H9 (cell line): Measurements from ENCODE around the gene CACNA1G. TPM values are rescaled to one million over a fixed set of nuclear protein-coding genes. Genes with fewer than 3 reads are reported as not detected.

Experiments
- DNase-seq: peaks from one replicate; pipeline ENCODE4 v3.0.0-alpha.2; 2017
- H2AFZ ChIP-seq: one replicate; pipeline ENCODE4 v1.6.1; 2013; ENCODE audit warnings: mild to moderate bottlenecking, low read length, control low read depth, moderate library complexity
- H2AK5ac ChIP-seq: 2 replicates; pipeline ENCODE4 v1.6.1; 2013; ENCODE audit warnings: low read length, control low read depth, mixed read lengths; ENCODE audit not compliant: insufficient read length
- H2BK120ac ChIP-seq: one replicate; pipeline ENCODE4 v1.6.1; 2013; ENCODE audit warnings: low read depth, mild to moderate bottlenecking, low read length, control low read depth, inconsistent platforms; ENCODE audit not compliant: poor library complexity, severe bottlenecking
- H2BK12ac ChIP-seq: 2 replicates; pipeline ENCODE4 v1.6.1; 2013; ENCODE audit warnings: low read length, control low read depth, mixed read lengths, low read depth; ENCODE audit not compliant: insufficient read length
- H2BK15ac ChIP-seq: 2 replicates; pipeline ENCODE4 v1.6.1; 2013; ENCODE audit warnings: low read depth, low read length, control low read depth
- H2BK20ac ChIP-seq: one replicate; pipeline ENCODE4 v1.6.1; 2013; ENCODE audit warnings: low read depth, mild to moderate bottlenecking, low read length, control low read depth, inconsistent platforms; ENCODE audit not compliant: poor library complexity, severe bottlenecking
- H2BK5ac ChIP-seq: 2 replicates; pipeline ENCODE4 v1.6.1; 2013; ENCODE audit warnings: low read length, control low read depth, mixed read lengths; ENCODE audit not compliant: insufficient read length
- H3K14ac ChIP-seq: 2 replicates; pipeline ENCODE4 v1.6.1; 2013; ENCODE audit warnings: low read length, control low read depth; ENCODE audit not compliant: insufficient read depth
- H3K18ac ChIP-seq: 2 replicates; pipeline ENCODE4 v1.6.1; 2013; ENCODE audit warnings: low read depth, mild to moderate bottlenecking, mixed read lengths, low read length, control low read depth; ENCODE audit not compliant: insufficient read length
- H3K23ac ChIP-seq: 2 replicates; pipeline ENCODE4 v1.6.1; 2013; ENCODE audit warnings: low read length, control low read depth, mixed read lengths, low read depth; ENCODE audit not compliant: insufficient read length
- H3K23me2 ChIP-seq: 2 replicates; pipeline ENCODE4 v1.6.1; 2013; ENCODE audit warnings: low read depth, mild to moderate bottlenecking, mixed read lengths, low read length, control low read depth; ENCODE audit not compliant: insufficient read length, poor library complexity, severe bottlenecking
- H3K27ac ChIP-seq: 2 replicates; pipeline ENCODE4 v1.5.1; 2013; ENCODE audit warnings: low read length, control low read depth, mixed read lengths, low read depth; ENCODE audit not compliant: insufficient read length
- H3K27me3 ChIP-seq: 2 replicates; pipeline ENCODE4 v1.6.1; 2013; ENCODE audit warnings: low read length, control low read depth, inconsistent platforms; ENCODE audit not compliant: insufficient read depth
- H3K4ac ChIP-seq: 2 replicates; pipeline ENCODE4 v1.6.1; 2013; ENCODE audit warnings: low read depth, mild to moderate bottlenecking, control low read depth, inconsistent platforms, low read length, moderate library complexity
- H3K4me1 ChIP-seq: 2 replicates; pipeline ENCODE4 v1.6.1; 2013; ENCODE audit warnings: low read length, control low read depth, inconsistent platforms; ENCODE audit not compliant: insufficient read depth
- H3K4me2 ChIP-seq: 2 replicates; pipeline ENCODE4 v1.6.1; 2013; ENCODE audit warnings: low read length, control low read depth, mixed read lengths; ENCODE audit not compliant: insufficient read length, insufficient read depth
- H3K56ac ChIP-seq: 2 replicates; pipeline ENCODE4 v1.6.1; 2013; ENCODE audit warnings: low read depth, mild to moderate bottlenecking, mixed read lengths, low read length, control low read depth; ENCODE audit not compliant: insufficient read length
- H3K79me1 ChIP-seq: 2 replicates; pipeline ENCODE4 v1.6.1; 2013; ENCODE audit warnings: low read depth, mild to moderate bottlenecking, moderate library complexity, low read length, control low read depth, inconsistent platforms; ENCODE audit not compliant: insufficient read depth, poor library complexity, severe bottlenecking
- H3K79me2 ChIP-seq: 2 replicates; pipeline ENCODE4 v1.6.1; 2013; ENCODE audit warnings: low read length, control low read depth, inconsistent platforms; ENCODE audit not compliant: insufficient read depth
- H3K9ac ChIP-seq: 2 replicates; pipeline ENCODE4 v1.6.1; 2013; ENCODE audit warnings: low read length, control low read depth, mixed read lengths; ENCODE audit not compliant: insufficient read length; ENCODE audit errors: extremely low read depth
- H3K9me3 ChIP-seq: one replicate; pipeline ENCODE4 v1.6.1; 2013; ENCODE audit warnings: low read depth, low read length, inconsistent platforms; ENCODE audit not compliant: control insufficient read depth
- H3T11ph ChIP-seq: one replicate; pipeline ENCODE4 v1.6.1; 2013; ENCODE audit warnings: mild to moderate bottlenecking, low read length, control low read depth, inconsistent platforms
- H4K20me1 ChIP-seq: one replicate; pipeline ENCODE4 v1.6.1; 2013; ENCODE audit not compliant: control insufficient read depth, insufficient read length, insufficient read depth
- H4K5ac ChIP-seq: 2 replicates; pipeline ENCODE4 v1.6.1; 2013; ENCODE audit warnings: low read depth, mild to moderate bottlenecking, mixed read lengths, low read length, control low read depth; ENCODE audit not compliant: insufficient read length
- H4K8ac ChIP-seq: replicated peaks from 2 replicates; pipeline ENCODE4 v1.6.1; 2013; ENCODE audit warnings: low read length, control low read depth, mixed read lengths, low read depth; ENCODE audit not compliant: insufficient read length
- H4K91ac ChIP-seq: 2 replicates; pipeline ENCODE4 v1.6.1; 2013; ENCODE audit warnings: low read depth, mild to moderate bottlenecking, moderate library complexity, mixed read lengths, low read length, control low read depth; ENCODE audit not compliant: insufficient read length
- H3K27ac Mint-ChIP-seq, 3 experiments: 2 replicates in 2 of 3; 3 replicates in 1 of 3; pipeline ENCODE4 v1.8.0; 2020 to 2021; ENCODE audit warnings: mixed read lengths in 3 of 3, mild to moderate bottlenecking in 1 of 3, moderate library complexity in 1 of 3
- H3K27me3 Mint-ChIP-seq: 2 replicates; pipeline ENCODE4 v1.8.0; 2021; ENCODE audit warnings: low read depth, mild to moderate bottlenecking, moderate library complexity, mixed read lengths
- H3K36me3 Mint-ChIP-seq, 3 experiments: 2 replicates in 2 of 3; 3 replicates in 1 of 3; pipeline ENCODE4 v1.8.0; 2020 to 2021; ENCODE audit warnings: low read depth in 3 of 3, mixed read lengths in 3 of 3; ENCODE audit not compliant: insufficient read depth in 1 of 3
- H3K4me1 Mint-ChIP-seq, 2 experiments: 2 replicates each; pipeline ENCODE4 v1.8.0; 2020; ENCODE audit warnings: mixed read lengths in 2 of 2
- H3K4me3 Mint-ChIP-seq, 2 experiments: 2 replicates in 1 of 2; 3 replicates in 1 of 2; pipeline ENCODE4 v1.8.0; 2020 to 2021; ENCODE audit warnings: mild to moderate bottlenecking in 2 of 2, mixed read lengths in 2 of 2, moderate library complexity in 1 of 2
- H3K9me3 Mint-ChIP-seq, 2 experiments: 2 replicates in 1 of 2; 3 replicates in 1 of 2; pipeline ENCODE4 v1.8.0; 2020; ENCODE audit warnings: mild to moderate bottlenecking in 2 of 2, mixed read lengths in 2 of 2, moderate library complexity in 1 of 2
- WGBS: extraction: QIAGEN DNeasy Blood & Tissue Kit; methylation state at CpG from one replicate; pipeline ENCODE4 v1.1.7; 2013; ENCODE audit warnings: missing lambda C conversion rate, low lambda C conversion rate, mixed read lengths; ENCODE audit not compliant: insufficient read length; ENCODE audit errors: extremely low coverage; 5-methylcytosine and 5-hydroxymethylcytosine counted together
- total RNA-seq: library from RNA; stranded (reverse); gene quantifications from 2 replicates; pipeline ENCODE4 v1.2.1, GENCODE V29; 2021
- TF ChIP-seq, protein P1 (sequence below): fragments of 200-600 bp; sonication (generic); conservative IDR thresholded peaks from 3 replicates; pipeline ENCODE4 v1.8.0; 2021; ENCODE audit warnings: antibody characterized with exemption, mild to moderate bottlenecking

The CACNA1G gene
- total RNA-seq, 1 experiment from 2014 or later, result 1.5 TPM

DNA sequence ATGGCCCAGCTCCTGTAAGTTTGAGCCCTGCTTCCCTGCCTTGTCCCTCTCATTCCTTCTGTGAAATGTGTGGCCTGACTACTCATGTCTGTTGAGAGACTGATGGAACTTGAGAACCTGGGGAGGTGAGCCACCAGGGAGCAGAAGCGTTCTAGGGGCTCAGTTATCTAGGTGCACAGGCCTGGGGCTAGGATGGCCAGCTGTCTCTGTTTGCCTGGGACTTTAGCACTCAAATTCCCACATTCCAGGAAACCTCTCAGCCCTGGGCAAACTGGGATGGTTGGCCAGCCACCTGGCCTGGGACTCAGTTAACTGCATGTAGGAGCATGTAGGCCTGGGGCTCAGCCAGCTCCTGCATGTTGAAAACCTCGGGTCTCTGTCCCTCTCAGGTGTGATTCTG, 37.3 kb upstream of the CACNA1G start:
- Histone ChIP-seq H2AK5ac (no peak overlapping the region), H4K91ac (no peak overlapping the region), H4K8ac (no peak overlapping the region), H3K56ac (no peak overlapping the region), H3K4me2 (no peak overlapping the region), H3K23ac (no peak overlapping the region), H3K18ac (no peak overlapping the region), H2BK120ac (no peak overlapping the region), H3K9me3 (no peaks in the 10 kb centered on the region), H3K14ac (no peak overlapping the region), H3K27ac (no peak overlapping the region), H2AFZ (no peak overlapping the region), H3K79me2 (no peaks in the 10 kb centered on the region), H3K4me1 (no peaks in the 10 kb centered on the region), H3T11ph (no peak overlapping the region), H4K20me1 (no peaks in the 10 kb centered on the region), H3K4ac (no peak overlapping the region), H3K23me2 (no peaks in the 10 kb centered on the region), H2BK5ac (no peak overlapping the region), H3K27me3 (no peaks in the 10 kb centered on the region), H3K9ac (no peak overlapping the region), H4K5ac (no peak overlapping the region), H2BK12ac (no peak overlapping the region), H3K79me1 (no peaks in the 10 kb centered on the region), H2BK15ac (no peak overlapping the region), H2BK20ac (no peak overlapping the region)
- no peaks in the 10 kb centered on the region for H3K36me3 Mint-ChIP-seq
- no peaks in the 10 kb centered on the region for H3K9me3 Mint-ChIP-seq
- WGBS, result no CpG with 5 or more reads among the region's 2 CpGs
- DNase-seq, result no peak
- no peak overlapping the region for H3K4me3 Mint-ChIP-seq
- peaks cover 8% of the 10 kb centered on the region in 2 experiments; a peak in 3 of 4 replicates for H3K4me1 Mint-ChIP-seq
- H3K27ac Mint-ChIP-seq, result no peak overlapping the region
- TF ChIP-seq, protein P1, sequence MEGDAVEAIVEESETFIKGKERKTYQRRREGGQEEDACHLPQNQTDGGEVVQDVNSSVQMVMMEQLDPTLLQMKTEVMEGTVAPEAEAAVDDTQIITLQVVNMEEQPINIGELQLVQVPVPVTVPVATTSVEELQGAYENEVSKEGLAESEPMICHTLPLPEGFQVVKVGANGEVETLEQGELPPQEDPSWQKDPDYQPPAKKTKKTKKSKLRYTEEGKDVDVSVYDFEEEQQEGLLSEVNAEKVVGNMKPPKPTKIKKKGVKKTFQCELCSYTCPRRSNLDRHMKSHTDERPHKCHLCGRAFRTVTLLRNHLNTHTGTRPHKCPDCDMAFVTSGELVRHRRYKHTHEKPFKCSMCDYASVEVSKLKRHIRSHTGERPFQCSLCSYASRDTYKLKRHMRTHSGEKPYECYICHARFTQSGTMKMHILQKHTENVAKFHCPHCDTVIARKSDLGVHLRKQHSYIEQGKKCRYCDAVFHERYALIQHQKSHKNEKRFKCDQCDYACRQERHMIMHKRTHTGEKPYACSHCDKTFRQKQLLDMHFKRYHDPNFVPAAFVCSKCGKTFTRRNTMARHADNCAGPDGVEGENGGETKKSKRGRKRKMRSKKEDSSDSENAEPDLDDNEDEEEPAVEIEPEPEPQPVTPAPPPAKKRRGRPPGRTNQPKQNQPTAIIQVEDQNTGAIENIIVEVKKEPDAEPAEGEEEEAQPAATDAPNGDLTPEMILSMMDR, result no peak
- peaks cover 2% of the 10 kb centered on the region; the same call in 1 of the 2 replicates for H3K27me3 Mint-ChIP-seq
